Hypothalamus (tissue), 51 donors: ENCODE measurements around the gene ZNF280B.
"Not testable (repeated sequence)": the region's sequence is repeated elsewhere in the genome, so short reads cannot be mapped to it uniquely, and the experiment has no call there.

ENCODE experiments used
- DNase-seq, 51 donors: peaks; one replicate each; lab custom pipeline; 2025; lab: John Stamatoyannopoulos, UW

Gene ZNF280B

DNA sequence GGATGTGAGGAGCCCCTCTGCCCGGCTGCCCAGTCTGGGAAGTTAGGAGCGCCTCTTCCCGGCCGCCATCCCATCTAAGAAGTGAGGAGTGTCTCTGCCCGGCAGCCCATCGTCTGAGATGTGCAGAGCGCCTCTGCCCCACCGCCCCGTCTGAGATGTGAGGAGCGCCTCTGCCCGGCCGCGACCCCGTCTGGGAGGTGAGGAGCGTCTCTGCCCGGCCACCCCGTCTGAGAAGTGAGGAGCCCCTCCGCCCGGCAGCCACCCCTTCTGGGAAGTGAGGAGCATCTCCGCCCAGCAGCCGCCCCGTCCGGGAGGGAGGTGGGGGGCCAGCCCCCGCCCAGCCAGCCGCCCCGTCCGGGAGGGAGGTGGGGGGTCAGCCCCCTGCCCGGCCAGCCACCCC, 66.9 kb downstream of the ZNF280B start:
- not testable (repeated sequence) for DNase-seq

DNA sequence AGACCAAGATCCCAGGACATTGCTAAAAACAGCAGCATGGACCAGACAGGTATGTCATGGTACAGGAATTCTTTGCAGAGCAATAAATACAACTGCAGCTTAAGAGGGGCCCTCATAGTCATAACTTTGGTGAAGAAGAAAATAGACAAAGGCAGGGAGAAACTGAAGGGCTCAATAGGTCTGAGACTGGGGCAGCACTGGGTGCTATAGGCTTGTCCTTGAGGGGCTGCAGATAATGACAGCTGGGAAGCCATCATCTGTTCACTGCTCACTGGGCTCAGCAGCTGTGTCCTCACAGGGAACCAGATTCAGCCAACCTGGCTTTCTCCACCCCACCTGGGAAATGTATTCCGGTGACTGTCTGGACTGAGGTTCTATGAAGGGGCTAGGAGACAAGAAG, 68.4 kb downstream of the ZNF280B start:
- DNase-seq: no peak
